ENCODE data around the gene TSPAN3.

TSPAN3 gene

DNA sequence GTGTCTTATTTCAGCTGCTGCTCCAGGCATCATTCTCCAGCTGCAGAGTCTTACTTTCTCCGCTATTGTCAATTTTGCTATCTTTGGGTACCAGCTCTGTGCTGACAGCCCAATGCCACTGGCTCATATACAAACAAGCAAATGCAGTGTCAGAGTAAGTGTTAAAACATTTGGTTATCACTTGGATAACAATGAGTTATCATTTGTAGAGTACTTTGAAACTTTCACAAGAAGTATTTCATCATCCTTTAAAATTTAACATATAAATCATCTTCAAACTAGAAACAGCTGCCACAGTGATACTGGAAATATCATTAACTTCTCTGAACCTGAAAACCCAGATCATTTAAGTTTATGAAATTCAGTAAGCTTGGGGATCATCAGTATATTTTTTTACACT lies 13.8 kb downstream of the TSPAN3 start:
- DNase-seq (ENCODE audit: low read depth in 2 of 2, low spot score in 1 of 2): no peak

DNA sequence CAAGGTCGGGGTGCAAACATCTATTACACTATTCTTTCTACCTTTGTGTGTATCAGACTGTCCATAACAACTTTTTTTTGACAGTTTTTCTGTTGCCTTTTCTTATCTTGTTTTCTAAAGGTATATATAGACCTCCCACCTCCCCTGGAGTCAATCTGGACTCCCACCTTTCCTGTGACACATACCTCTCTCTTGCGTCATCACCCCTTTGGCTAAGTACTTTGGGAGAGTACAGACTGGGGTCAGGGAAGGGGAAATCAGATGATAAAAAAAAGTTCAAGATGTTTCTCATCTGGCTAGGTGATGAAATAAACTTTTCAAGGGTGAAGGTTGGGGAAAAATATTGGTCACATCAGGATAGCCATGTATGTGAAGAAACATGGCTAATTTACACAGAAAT lies 17.2 kb downstream of the TSPAN3 start:
- no peak for DNase-seq (ENCODE audit: low read depth in 2 of 2, low spot score in 1 of 2)

DNA sequence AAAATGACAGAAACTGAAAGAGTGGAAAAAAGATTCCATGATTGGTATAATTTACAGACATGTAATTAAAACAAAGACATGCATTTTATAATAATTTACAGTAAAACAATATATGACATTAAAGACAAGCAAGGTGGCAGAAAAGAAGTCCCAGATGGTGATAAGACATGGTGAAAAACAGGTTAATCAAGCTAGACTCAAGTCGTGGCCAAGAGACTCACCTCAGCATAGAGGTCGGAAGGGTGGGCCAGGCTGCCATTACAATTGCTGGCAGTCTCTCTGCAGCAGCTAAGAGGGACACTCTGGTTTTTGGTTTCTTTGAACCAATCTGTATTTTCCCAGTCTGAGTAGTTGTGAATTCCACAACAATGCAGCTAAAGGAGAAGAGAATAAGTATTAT lies 18.4 kb downstream of the TSPAN3 start:
- no peak for DNase-seq (ENCODE audit: low read depth in 2 of 2, low spot score in 1 of 2)

DNA sequence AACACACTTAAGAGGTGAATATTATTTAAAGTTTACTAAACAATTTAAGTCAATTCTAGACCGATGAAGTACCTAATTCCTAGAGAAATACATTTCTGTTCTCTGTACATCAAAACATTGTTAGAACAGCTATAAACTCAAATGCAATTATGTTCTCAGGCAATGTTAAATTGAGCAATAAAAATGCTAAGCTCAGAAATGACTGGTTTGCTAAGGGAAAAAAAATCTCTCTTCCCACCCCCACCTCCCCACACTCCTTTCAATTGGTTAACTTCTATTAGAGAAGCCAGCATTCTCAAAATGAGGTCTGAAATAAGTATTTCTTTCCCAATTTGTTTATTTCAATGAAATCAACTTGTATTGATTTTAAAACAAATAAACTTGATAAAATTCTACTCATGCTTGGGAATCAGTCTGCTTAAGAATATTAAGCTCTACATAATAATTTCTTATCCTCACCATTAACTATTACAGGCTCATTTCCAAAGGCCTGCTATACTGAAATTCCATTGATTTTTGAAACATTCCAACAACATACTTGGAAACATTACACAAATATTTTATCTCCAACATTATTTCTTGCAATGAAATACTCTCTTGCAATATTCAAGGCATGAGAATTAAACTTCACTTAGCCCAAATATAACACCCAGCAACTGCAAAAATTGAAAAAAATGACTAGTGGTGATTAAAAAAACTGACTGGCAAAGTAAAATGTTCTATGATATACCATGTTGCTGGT lies 22.6 kb downstream of the TSPAN3 start:
- DNase-seq (ENCODE audit: low read depth in 2 of 2, low spot score in 1 of 2): no peak

DNA sequence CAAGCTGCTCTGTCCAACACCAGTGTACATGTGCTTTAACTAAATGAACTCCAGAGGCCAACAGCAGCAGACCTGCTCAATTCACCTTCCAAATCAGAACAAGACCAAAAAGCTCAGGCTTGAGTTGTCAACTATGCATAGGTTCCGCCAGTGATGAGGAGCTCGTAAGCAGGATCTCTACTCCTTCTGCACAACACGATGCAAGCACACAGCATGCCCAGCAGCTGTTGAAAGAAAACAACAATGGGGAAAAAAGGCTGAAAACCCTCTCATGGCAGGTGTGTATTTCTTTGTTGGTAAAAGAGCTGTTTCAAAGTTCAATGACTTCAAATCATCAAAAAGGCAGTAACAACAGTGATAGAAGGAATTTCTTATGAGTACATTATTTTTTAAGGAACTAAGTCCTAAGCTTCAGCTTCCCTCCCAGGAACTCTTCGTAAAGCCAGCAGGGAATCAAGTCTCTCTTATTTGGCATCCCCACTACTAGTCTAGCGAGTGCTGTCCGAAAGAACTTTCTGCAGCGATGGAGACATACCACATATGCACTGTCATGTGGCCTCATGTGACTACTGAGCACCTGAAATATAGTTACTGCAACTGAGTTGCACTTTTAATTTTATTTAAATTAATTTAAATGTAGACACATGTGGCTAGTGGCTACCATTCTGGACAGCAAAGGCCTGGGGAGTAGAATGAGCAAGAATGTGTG lies 24.1 kb downstream of the TSPAN3 start:
- no peak for DNase-seq (ENCODE audit: low read depth in 2 of 2, low spot score in 1 of 2)

DNA sequence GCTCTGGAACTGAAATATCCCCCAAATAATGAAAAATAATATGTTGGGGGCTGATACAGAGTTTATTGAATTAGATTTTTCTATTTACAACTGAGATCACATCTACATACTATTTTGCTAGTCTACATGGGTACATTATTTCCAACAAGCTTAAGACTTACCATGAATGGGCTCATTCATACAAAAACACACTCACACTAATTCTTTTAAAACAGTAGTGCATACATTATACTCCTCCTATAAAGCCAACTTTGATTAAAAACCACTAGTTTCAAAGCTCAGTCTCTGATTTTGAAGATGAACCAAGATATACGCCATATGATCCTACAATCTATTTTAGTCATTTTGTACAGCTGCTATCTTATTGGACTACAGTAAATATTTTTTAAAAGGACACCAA lies 24.9 kb downstream of the TSPAN3 start:
- no peak for DNase-seq (ENCODE audit: low read depth in 2 of 2, low spot score in 1 of 2)

DNA sequence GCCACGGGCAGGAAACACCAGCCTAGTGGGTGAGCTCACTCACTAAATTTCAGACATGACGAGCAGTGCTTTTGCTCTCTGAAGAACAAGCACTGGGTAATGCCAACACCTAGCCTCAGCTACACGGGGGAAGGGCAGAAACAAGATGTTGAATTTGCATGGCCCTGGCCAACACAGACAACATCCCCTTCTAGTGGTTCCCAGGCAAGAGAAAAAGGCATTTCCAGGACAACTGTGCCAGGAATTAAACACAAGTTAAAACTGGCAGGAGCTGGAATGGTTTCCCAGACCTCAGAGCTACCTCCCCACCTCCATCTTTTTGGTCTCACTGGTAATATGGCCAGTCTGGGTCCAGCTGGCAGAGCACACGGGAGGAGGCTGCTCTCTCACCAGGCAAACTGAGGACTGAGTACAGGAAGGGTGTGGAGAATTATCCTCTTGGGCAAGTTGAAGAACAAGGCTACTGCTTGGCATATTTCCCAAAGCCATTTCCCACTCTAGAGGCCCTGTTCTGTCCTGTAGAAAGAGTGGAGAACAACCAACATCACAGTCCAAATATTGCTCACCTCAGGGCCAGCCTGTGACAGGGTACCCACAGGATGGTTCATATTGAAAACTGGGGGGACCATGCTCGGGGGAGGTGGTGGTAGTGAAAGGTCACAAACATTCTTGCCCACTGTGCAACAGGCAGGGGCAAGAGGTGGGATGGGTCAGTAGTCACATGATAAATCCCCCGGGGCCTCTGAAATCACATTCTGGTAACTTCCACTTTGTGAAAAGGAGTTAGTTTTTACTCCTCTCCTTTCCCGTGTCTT lies 26.5 kb downstream of the TSPAN3 start:
- DNase-seq (ENCODE audit: low read depth in 2 of 2, low spot score in 1 of 2): no peak

DNA sequence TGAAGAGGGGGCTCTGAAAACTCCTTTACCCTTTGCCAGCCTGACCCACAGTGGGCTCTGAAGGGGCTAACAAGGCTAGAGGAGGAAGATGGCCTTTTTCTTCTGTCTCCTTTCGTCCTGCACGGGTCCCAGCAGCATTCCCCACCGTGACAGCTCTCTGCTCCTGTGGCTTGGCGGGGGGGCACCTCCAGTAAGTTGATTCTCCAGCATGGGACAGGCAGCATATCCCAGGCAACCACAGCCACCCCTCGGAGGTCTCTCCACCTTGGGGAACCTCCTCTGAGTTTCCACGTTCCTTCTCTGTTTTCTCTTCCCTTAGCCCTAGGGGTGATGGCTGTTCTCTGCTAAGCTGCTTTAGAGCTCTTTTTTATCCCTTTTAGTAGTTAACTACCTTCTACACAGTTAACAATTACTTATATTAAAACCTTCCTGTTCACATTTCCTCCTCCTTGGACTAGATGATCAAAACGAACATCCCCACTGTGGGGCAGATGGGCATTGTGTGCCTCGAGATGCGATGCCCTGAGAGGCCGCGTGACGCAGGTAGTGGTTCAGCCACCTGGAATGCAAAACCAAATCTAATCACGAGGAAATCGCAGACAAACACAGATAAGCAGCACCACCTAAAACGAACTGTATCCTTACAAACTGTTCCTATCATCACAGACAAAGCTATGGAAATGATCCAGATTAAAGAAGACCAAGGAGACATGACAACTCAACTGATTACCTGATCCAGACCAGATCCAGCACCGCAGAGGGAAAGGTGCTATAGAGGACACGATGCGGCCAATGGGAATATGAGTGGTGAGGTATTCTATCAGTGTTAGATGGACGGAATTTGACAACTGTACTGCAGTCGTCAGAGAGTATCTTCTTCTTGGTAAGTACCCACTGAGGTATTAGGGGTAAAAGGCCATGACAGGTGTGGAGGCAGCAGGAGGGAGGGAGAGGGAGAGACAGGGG lies 27.7 kb downstream of the TSPAN3 start:
- no peak for DNase-seq (ENCODE audit: low read depth in 2 of 2, low spot score in 1 of 2)

DNA sequence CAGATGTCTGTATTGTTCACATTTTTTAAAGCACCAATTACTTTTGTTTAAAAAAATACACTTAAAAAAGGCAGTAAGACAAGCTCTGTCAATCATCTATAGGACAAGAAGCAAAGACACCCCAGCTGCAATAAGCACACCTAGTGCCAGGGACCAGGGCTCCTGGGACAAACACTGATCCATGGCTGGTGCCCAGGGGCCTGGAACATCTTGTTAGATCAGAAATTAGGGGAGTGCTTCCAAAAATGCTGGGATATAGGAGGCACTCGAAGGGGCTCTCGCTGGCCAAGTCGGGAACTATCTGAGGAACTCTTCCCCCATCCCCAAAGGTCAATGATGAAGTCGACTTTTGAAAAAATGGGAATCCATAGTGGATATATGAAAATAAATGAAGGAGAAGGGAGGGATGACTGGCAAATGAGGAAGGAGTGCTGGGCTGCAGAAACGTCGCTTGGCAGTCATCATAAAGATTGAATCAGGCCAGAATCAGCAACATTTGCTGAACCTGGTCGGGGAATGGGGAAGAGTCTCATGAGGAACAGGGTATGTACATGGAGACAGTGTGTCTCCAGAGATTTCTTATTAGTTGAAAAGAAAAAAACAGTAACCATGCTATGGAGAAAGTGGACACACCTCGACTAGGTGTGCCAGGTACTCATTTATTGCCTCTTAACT lies 28.5 kb downstream of the TSPAN3 start:
- DNase-seq (ENCODE audit: low read depth in 2 of 2, low spot score in 1 of 2): no peak

DNA sequence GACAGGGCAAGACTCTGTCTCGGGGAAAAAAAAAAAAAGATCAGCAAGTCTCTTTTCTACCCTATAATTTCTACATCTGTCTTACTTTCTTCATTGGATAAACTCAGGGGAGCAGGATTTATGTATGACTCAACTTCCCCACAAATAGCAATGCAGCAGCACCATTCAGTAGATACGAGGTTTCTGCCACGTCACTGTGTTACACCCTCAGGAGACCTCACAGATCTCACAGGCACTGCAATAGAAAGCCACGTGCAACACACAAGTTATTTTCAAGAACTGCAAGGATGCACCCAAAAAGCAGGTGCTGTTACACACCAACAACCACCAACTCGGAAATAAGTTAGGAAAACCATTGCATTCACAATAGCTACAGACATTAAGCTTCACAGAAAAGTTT lies 30.2 kb downstream of the TSPAN3 start:
- DNase-seq (ENCODE audit: low read depth in 2 of 2, low spot score in 1 of 2): no peak

DNA sequence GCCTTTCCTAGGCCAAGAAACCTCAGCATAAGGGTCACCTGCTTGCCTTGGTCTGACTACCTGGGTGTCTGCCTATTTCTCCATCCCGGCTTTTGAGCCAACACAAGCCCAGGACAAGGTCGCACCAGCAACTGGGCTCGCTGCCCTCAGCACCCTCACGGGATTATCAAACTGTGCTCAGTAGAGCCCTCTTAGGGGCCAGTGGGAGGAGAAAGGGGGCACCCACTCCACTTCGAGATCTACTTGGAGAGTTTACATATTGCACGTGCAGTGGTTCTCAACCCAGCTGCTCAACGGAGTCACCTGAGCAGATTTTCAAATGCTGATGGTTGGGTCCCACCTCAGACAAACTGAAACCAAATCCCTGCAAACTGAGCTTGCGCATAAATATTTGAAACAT lies 31.1 kb downstream of the TSPAN3 start:
- no peak for DNase-seq (ENCODE audit: low read depth in 2 of 2, low spot score in 1 of 2)

DNA sequence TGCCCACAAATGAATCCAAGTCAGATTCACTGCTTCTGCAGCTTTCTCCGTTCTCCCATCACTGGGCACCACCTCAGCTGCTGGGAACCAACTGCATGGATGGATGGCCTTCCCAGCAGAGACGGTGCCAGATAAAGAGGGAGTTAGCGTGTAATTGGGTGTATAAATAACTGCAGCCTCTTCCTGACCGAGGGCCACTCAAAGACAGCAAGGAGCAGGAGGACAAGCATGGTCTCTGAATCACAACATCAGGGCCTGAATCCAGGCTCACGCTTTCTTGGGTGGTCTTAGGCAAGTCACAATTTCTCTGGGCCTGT lies 31.7 kb downstream of the TSPAN3 start:
- no peak for DNase-seq (ENCODE audit: low read depth in 2 of 2, low spot score in 1 of 2)

DNA sequence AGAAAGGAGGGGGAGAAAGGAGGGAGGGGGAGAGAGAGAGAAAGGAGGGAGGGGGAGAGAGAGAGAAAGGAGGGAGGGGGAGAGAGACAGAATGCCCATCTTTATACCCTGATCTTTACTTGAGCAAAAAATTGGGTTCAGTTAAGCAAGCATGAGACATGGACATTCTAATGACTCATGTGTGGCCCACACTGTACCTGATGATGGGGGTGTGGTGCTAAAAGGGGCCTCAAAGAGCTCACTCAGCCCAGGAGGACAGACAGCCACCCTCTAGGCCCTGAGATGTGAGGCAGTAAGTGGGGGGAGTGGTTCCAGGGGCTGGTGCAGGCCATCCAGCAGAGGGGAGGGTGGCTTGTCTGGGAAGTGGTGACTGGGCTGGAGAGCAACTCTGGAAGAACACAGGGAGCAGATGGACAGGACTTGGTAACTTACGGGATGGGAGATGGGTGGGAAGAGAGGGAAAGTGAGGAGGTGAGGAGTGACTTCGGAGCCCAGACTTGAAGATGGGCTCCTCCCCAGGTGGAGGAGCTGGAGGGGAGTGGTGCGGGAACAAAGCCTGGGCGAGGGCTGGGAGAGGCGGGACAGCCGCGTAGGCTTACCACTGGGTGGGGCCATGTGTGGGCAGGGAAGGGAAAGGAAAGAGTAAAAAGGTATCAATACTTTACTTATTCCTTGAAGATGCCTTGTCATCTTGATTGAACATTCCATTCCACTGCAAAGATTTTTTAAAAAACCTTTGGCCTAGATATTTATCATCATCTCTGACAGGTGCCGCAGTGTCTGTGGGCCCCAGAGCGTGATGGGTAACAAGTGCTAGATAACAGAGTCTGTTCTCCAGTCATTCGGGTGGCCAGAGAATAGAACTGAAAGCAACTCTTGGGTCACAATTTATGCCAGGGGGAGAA lies 32.3 kb downstream of the TSPAN3 start:
- no peak for DNase-seq (ENCODE audit: low read depth in 2 of 2, low spot score in 1 of 2)

DNA sequence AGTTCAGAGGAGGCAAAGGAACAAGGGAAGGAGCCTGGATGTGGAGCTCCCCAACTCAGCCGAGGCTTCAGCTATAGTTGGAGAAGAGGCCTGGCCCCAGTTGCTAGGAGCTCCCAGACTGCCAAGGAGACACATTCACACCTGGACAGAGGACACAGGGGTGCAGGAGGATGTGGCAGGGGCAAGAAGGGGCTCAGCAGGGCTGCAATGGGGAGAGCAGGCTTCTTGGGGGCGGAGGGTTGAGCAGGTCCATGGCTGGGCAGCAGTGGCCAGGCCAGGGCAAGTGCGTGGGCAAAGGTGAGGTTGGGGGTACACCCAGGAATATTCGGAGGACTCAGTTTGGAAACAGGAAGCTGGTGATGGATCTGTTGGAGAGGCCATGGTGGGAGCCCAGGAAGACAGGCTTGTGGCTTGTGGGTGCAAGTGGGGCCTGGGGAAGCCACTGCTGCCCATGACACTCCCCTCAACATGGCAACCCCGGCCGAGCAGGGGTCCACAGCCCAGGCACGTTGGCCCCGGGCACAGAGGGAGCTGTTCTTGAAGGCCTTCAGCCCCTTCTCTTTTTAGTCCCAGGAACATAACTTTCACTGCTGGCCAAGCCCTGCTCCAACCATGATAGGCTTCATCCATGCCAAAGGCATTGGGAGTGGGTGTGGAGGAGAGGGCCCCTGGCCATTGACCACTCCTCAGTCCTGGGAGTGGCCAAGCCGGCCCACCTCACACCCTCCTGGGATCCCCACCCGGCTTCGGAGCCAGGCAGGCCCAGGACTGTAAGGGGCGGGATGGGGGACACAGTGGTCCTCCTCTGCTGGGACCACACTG lies 33.3 kb downstream of the TSPAN3 start:
- DNase-seq (ENCODE audit: low read depth in 2 of 2, low spot score in 1 of 2): no peak

DNA sequence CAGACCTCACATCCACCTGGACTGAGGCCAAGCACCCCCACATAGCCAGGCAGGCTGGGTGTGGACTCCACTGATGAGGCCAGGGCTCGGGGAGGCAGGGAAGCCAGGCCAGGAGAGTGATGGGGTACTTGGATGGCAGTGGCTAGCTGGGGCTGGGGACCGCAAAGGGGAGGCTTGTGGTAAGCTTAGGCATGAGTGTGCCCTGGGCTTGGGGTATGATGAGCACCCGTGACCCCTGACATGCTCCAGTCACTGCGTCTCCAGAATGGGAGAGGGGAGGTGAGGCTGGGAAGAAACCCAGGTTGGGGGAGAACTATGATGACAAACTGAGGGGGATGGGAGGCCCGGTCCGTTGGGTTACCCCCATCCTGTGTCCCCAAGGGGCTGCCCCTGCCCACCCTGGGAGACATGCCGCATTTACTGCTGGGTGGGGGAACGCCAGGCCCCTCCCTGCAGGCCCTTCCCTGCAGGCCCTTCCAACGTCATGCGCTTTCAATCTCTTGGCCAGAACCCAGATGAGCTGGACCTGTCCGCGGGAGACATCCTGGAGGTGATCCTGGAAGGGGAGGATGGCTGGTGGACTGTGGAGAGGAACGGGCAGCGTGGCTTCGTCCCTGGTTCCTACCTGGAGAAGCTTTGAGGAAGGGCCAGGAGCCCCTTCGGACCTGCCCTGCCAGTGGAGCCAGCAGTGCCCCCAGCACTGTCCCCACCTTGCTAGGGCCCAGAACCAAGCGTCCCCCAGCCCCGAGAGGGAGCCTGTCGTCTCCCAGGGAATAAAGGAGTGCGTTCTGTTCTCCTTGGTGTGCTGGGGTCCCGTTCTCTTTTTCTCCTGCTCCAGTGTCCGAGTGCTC lies 34.1 kb downstream of the TSPAN3 start:
- DNase-seq (ENCODE audit: low read depth in 2 of 2, low spot score in 1 of 2): no peak

DNA sequence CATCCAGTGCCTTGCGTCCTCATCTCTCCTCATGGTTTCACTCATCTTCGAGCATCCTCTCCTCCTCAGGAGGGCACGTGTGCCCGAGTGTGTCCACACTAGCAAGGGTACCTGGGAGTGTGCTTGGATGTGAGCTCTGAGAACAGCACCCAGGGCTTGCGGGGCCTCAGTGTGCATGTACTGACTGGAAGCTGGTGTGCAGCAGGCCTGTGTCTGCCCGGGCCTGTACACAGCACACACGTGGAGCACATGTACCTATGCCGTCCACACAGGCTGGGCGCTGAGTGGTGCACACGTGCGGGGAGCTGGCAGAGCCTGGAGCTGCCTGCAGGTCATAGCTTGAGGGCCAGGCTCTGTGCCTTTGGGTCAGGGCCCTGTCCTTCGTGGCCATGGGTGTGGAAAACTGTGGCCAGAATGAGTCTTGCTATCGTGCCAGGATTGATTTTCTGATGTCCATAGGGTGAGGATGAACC lies 34.9 kb downstream of the TSPAN3 start:
- no peak for DNase-seq (ENCODE audit: low read depth in 2 of 2, low spot score in 1 of 2)

DNA sequence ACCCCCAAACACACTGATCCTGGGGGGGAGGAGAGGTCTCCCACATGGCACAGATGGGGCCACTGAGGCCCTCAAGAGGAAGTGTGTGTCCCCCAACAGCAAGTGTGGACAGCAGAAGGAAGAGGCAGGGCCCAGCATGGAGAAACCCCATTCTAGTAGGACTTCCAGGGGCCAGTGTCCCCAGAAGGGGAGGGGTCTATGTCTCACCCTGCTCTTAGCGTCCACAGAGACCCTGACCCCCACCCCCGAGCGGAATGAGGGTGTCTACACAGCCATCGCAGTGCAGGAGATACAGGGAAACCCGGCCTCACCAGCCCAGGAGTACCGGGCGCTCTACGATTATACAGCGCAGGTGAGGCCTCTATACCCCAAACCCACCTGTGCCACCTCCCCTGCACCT lies 35.3 kb downstream of the TSPAN3 start:
- DNase-seq (ENCODE audit: low read depth in 2 of 2, low spot score in 1 of 2): no peak
